Loucy (cell line): ENCODE results near the gene JAK3.

ENCODE experiments used
- H2AFZ ChIP-seq: fragments of 200-600 bp; sonication (generic); 2 replicates; pipeline ENCODE4 v1.6.0; 2016; ENCODE audit warnings: antibody characterized with exemption, mild to moderate bottlenecking, low read length, moderate library complexity
- H3F3A ChIP-seq: fragments of 200-600 bp; 2 replicates; pipeline ENCODE4 v1.6.0; 2016; ENCODE audit warnings: antibody characterized with exemption, low read depth, mild to moderate bottlenecking
- H3K27me3 ChIP-seq: fragments of 200-600 bp; sonication (generic); 2 replicates; pipeline ENCODE4 v1.6.1; 2014; ENCODE audit warnings: low read length, mild to moderate bottlenecking; ENCODE audit not compliant: insufficient read depth, poor library complexity, severe bottlenecking
- H3K36me3 ChIP-seq: fragments of 200-600 bp; sonication (generic); 2 replicates; pipeline ENCODE4 v1.6.1; 2016; ENCODE audit warnings: low read length; ENCODE audit not compliant: insufficient read depth
- H3K4me1 ChIP-seq: fragments of 200-600 bp; sonication (generic); 2 replicates; pipeline ENCODE4 v1.5.1; 2014; ENCODE audit warnings: low read length, mild to moderate bottlenecking; ENCODE audit not compliant: insufficient read depth, poor library complexity, severe bottlenecking
- H3K4me2 ChIP-seq: fragments of 200-600 bp; sonication (generic); 2 replicates; pipeline ENCODE4 v1.6.0; 2014; ENCODE audit warnings: antibody characterized with exemption, low read length, low read depth, mild to moderate bottlenecking; ENCODE audit not compliant: poor library complexity, severe bottlenecking
- H3K4me3 ChIP-seq: fragments of 200-600 bp; sonication (generic); 2 replicates; pipeline ENCODE4 v1.5.1; 2014; ENCODE audit warnings: low read length, mild to moderate bottlenecking, mixed read lengths; ENCODE audit not compliant: poor library complexity, severe bottlenecking
- H3K79me2 ChIP-seq: fragments of 200-600 bp; sonication (generic); 2 replicates; pipeline ENCODE4 v1.6.1; 2014; ENCODE audit warnings: low read length; ENCODE audit not compliant: insufficient read depth
- H3K9ac ChIP-seq: fragments of 200-600 bp; sonication (generic); 2 replicates; pipeline ENCODE4 v1.6.0; 2014; ENCODE audit warnings: mild to moderate bottlenecking, low read depth, low read length, moderate library complexity; ENCODE audit not compliant: poor library complexity, severe bottlenecking
- H3K9me2 ChIP-seq: fragments of 200-600 bp; sonication (generic); replicated peaks from 2 replicates; pipeline ENCODE4 v1.6.1; 2016; ENCODE audit warnings: low read depth, low read length, mixed read lengths
- H3K9me3 ChIP-seq: fragments of 200-600 bp; sonication (generic); 2 replicates; pipeline ENCODE4 v1.6.1; 2014; ENCODE audit warnings: mild to moderate bottlenecking, antibody characterized with exemption, low read length, low read depth; ENCODE audit not compliant: insufficient read depth
- H4K20me1 ChIP-seq: fragments of 200-600 bp; sonication (generic); 2 replicates; pipeline ENCODE4 v1.6.0; 2014; ENCODE audit warnings: antibody characterized with exemption, low read length, mild to moderate bottlenecking; ENCODE audit not compliant: insufficient read depth, poor library complexity, severe bottlenecking
- EZH2phosphoT487 ChIP-seq: fragments of 200-600 bp; IDR thresholded peaks from 2 replicates; pipeline ENCODE4 v1.6.1; 2018; ENCODE audit warnings: antibody characterized with exemption, mild to moderate bottlenecking, moderate library complexity, borderline replicate concordance
- TF ChIP-seq, protein P1 (sequence below): fragments of 200-600 bp; sonication (generic); conservative IDR thresholded peaks from 2 replicates; pipeline ENCODE4 v1.5.1; 2014; ENCODE audit warnings: mild to moderate bottlenecking, antibody characterized with exemption, low read length

The JAK3 gene

GRCh38 chr19:17871032-17871877 is 23.5 kb upstream of the JAK3 start:
- no peaks in the 10 kb centered on the region for H3F3A ChIP-seq
- H3K4me3 ChIP-seq, result no peak overlapping the region
- no peaks in the 10 kb centered on the region for H3K79me2 ChIP-seq
- H3K4me2 ChIP-seq, result no peak overlapping the region
- H3K27me3 ChIP-seq, result no peaks in the 10 kb centered on the region
- no peaks in the 10 kb centered on the region for H3K36me3 ChIP-seq
- no peak overlapping the region for H2AFZ ChIP-seq
- H3K9ac ChIP-seq, result no peak overlapping the region
- H4K20me1 ChIP-seq, result no peaks in the 10 kb centered on the region
- no peaks in the 10 kb centered on the region for H3K4me1 ChIP-seq
- no peaks in the 10 kb centered on the region for H3K9me2 ChIP-seq
- no peak for TF ChIP-seq EZH2phosphoT487
- TF ChIP-seq, protein P1, sequence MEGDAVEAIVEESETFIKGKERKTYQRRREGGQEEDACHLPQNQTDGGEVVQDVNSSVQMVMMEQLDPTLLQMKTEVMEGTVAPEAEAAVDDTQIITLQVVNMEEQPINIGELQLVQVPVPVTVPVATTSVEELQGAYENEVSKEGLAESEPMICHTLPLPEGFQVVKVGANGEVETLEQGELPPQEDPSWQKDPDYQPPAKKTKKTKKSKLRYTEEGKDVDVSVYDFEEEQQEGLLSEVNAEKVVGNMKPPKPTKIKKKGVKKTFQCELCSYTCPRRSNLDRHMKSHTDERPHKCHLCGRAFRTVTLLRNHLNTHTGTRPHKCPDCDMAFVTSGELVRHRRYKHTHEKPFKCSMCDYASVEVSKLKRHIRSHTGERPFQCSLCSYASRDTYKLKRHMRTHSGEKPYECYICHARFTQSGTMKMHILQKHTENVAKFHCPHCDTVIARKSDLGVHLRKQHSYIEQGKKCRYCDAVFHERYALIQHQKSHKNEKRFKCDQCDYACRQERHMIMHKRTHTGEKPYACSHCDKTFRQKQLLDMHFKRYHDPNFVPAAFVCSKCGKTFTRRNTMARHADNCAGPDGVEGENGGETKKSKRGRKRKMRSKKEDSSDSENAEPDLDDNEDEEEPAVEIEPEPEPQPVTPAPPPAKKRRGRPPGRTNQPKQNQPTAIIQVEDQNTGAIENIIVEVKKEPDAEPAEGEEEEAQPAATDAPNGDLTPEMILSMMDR, result no peak
- H3K9me3 ChIP-seq, result no peaks in the 10 kb centered on the region

DNA sequence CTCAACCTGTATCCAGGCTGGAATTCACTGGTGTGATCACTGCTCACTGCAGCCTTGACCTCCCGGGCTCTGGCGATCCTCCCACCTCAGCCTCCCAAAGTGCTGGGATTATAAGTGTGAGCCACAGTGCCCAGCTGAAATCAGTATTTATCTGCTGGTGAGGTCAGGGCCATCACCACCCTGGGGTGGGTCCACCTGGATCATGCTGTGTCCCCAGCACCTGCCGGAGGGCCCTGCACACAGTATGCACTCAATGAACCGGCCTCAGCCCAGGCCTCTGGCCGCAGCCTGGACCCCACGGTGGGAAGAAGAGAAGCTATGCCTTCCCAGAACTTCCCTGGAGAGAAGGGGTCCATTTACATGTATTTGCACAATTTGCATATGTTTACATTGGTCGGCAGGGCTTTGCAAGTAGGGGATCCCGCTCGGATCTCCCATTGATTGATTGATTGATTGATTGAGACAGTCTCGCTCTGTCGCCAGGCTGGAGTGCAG is 21.4 kb upstream of the JAK3 start:
- Histone ChIP-seq H4K20me1 (peaks cover under 1% of the 10 kb centered on the region), H3K9me2 (no peaks in the 10 kb centered on the region), H2AFZ (no peak overlapping the region), H3K27me3 (no peaks in the 10 kb centered on the region), H3K4me1 (no peaks in the 10 kb centered on the region), H3K4me3 (no peak overlapping the region), H3K79me2 (no peaks in the 10 kb centered on the region), H3K9ac (no peak overlapping the region), H3K9me3 (no peaks in the 10 kb centered on the region), H3K36me3 (peaks cover 12% of the 10 kb centered on the region; the same call in 1 of the 2 replicates), H3F3A (no peaks in the 10 kb centered on the region; the same call in 1 of the 2 replicates), H3K4me2 (no peak overlapping the region)
- no peak for TF ChIP-seq EZH2phosphoT487
- TF ChIP-seq, protein P1, result no peak

DNA sequence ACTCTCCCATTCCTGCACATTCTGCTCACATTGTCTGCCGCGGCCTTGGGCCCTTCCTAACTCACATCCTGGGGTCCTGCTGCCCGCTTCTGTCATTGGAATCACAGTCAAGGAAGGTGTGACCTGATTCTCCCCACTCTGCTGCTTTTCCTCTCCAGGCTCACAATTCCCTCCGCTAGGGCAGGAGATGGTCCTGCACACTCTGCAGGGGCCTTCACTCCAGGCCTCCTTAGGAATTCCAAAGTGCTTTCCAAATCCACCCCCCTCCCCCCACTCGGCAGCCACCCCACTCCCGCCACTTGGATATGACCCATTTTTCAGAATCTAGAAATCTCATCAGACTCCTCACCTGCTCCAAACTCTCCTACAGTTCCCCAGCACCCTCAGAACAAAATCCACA is 20.9 kb upstream of the JAK3 start:
- Histone ChIP-seq H3K27me3 (no peaks in the 10 kb centered on the region), H3K4me3 (no peak overlapping the region), H3K36me3 (peaks cover 17% of the 10 kb centered on the region; the same call in 1 of the 2 replicates), H3F3A (no peaks in the 10 kb centered on the region; the same call in 1 of the 2 replicates), H3K4me2 (no peak overlapping the region), H3K9ac (no peak overlapping the region), H4K20me1 (peaks cover 6% of the 10 kb centered on the region), H3K79me2 (peaks cover 2% of the 10 kb centered on the region; the same call in 1 of the 2 replicates), H3K9me3 (no peaks in the 10 kb centered on the region), H2AFZ (no peak overlapping the region), H3K4me1 (no peaks in the 10 kb centered on the region), H3K9me2 (no peaks in the 10 kb centered on the region)
- TF ChIP-seq, protein P1, result no peak
- no peak for TF ChIP-seq EZH2phosphoT487
